GM12892 (cell line): ENCODE results near the gene MED8.

Source experiments
- DNase-seq: peaks from one replicate; pipeline ENCODE4 v3.0.0; 2011; ENCODE audit not compliant: insufficient read length
- FAIRE-seq: peaks from 2 replicates; lab custom pipeline; 2011; peaks lifted over from hg19 to GRCh38; lab: Jason Lieb, UNC
- POLR2A ChIP-seq: IDR thresholded peaks from 2 replicates; pipeline ENCODE4 v1.6.1; 2011; ENCODE audit warnings: low read depth, low read length, control low read depth
- POLR2AphosphoS5 ChIP-seq: IDR thresholded peaks from 2 replicates; pipeline ENCODE4 v1.6.1; 2011; ENCODE audit warnings: low read depth, low read length, control low read depth
- TAF1 ChIP-seq: IDR thresholded peaks from 2 replicates; pipeline ENCODE4 v1.6.1; 2011; ENCODE audit warnings: low read depth, mild to moderate bottlenecking, control low read depth, low read length, borderline replicate concordance

Gene MED8

DNA sequence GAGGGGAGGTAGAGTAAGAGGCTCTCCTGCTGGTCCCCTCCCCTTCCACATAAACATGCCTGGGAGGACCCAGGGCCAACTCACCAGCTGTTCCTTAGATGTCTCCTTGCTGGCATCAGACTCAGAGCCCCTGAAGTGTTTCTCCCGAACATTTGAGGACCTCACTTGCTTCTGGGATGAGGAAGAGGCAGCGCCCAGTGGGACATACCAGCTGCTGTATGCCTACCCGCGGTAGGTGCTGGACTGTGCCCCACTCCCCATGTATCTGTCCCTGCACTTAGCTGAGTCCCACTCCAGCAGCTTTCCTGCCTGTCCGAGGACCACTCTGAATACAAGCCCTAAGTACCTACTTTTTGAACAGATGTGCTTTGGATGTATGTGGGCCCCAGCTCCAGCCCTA lies 51.6 kb downstream of the MED8 start:
- TF ChIP-seq POLR2AphosphoS5 = no peak
- TF ChIP-seq POLR2A = no peak
- TF ChIP-seq TAF1 = no peak
- DNase-seq (no peak), FAIRE-seq (no peak)

DNA sequence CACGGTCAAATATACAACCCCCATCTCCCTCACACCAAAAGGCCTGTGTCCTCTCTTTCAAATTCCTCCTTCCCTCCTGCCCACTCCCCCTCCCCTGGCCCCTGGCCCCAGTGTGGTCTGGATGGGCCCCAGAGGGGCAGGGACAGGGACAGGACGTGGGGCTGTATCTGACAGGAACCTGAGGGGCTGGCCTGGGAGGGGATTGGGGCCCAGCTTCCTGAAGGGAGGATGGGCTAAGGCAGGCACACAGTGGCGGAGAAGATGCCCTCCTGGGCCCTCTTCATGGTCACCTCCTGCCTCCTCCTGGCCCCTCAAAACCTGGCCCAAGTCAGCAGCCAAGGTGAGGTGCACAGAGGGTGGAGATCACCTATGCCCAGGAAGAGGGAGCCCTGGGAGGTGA lies 52.0 kb downstream of the MED8 start, which contains the start of gene MPL:
MPL (plus strand) TSS at position 231 of the 400 bp plus-strand sequence; CDS start at position 262, 31 bp downstream.
- TF ChIP-seq TAF1 (no peak), POLR2A (no peak), POLR2AphosphoS5 (no peak)
- FAIRE-seq (no peak), DNase-seq (no peak)

DNA sequence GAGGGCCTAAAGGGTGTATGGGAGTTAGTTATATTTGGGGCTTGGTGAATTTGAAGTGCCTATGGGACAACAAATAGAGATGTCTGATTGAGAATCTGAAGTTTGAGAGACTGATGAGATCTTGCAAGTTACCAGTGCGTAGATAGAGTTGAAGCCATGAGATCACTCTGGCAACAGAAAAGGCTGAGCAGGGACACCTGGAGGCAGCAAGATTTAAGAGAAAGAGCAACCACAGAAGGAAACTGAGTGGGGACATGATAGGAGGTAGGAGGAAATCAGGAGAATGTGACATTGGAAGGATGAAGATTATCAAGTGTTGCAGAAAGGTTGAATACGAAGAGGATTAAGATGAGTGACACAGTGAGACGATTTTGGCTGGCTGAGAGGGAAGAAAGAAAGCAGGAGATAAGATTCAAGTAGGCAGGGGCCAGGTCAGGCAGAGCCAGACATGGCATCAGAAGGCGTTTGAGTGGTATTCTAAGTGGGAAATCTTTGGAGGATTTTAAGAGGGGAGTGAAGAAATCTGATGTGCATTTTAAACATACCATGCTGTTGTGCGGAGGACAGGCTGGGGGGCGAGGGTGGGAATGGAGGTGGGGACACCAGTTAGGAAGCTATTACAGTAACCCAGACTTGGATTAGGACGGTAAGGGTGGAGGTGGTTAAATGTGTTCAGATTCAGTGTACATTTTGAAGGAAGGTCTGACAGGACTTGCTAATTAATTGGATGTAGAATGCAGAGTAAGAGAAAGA lies 55.0 kb downstream of the MED8 start:
- FAIRE-seq (no peak), DNase-seq (no peak)
- TF ChIP-seq POLR2AphosphoS5 (no peak), TAF1 (no peak), POLR2A (no peak)
